ENCODE results near the gene FBXL14.

The FBXL14 gene

DNA sequence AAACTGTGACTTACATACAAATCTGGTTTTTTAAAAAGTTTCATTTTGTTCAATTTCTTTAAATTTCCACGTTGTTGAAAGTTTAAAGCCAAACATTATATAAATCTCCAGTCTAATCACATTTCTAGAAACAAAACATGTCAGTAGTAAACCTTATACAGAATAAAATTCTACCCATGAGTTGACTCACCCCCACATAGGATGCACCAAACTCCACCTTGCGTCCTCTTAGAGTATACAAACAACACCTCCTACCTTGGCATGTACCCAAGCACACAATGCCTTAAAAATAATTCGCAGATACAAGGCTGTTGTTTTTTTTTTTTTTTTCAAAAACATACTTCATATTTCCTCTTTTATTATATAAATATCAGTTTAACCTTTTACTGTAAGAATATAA is 3.3 kb downstream of the FBXL14 start:
- no CpG with 5 or more reads among the region's 3 CpGs for WGBS (ENCODE audit: extremely low coverage, insufficient coverage, insufficient read length)
- no peak overlapping the region for H3K4ac ChIP-seq (ENCODE audit: low read depth, low read length)
- no peak overlapping the region for H3K9ac ChIP-seq (ENCODE audit: low read length)

DNA sequence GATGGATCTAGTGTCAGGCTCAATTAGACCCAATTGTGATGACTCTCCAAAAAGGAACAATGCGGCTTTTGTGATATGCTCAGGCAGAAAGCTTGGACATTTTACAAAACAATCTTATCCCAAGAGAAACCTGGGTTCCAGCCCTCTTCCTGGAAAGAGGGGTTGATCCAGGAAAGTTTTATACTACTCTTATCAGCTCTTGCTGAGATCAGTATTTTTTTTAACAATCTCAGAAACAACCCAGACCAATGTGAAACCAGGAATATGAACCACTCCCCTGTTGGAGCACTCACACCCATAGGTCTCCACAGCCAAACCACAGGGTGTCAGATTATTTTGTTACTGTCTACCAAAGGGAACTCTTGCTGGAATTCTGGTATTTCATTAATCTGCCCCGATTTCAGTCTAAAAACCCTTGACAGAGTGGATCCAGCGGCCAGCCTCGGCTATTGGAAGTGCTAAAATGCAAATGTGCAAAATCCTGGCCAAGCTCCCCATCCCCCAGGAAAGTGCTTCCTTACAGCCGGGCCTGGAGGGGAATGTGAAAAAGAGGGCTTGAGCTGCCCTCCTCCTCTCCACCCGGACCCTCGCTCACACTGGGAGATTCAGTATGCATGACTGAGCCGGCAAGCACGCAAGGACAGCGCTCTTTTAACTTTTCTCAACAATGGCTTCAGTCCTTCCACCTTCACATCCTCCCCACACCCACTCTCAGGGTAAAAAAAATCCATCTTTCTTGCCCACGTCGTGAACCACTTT is 4.0 kb downstream of the FBXL14 start:
- Histone ChIP-seq H2BK120ac (ENCODE audit: insufficient read depth, low read length, poor library complexity) (no peak overlapping the region), H3K36me3 (ENCODE audit: control insufficient read depth in 1 of 2, insufficient read depth in 2 of 2, low read length in 2 of 2) (peaks cover 0 to 2% of the 10 kb centered on the region in 2 experiments), H3K14ac (ENCODE audit: low read length) (no peak overlapping the region), H3K18ac (ENCODE audit: low read length) (no peak overlapping the region), H3K4ac (ENCODE audit: low read depth, low read length) (no peak overlapping the region), H3K4me2 (ENCODE audit: low read length) (peak overlapping the region; percentile 41), H3K4me1 (ENCODE audit: control insufficient read depth in 1 of 2, insufficient read depth in 2 of 2, low read length in 2 of 2) (peaks cover 15 to 26% of the 10 kb centered on the region in 2 experiments), H3K79me2 (ENCODE audit: control insufficient read depth, insufficient read depth, low read length, poor library complexity) (peaks cover 3% of the 10 kb centered on the region), H3K9ac (ENCODE audit: low read length) (no peak overlapping the region), H4K12ac (ENCODE audit: low read depth, low read length) (no peak overlapping the region), H2BK12ac (ENCODE audit: low read length) (no peak overlapping the region), H2BK5ac (ENCODE audit: low read depth, low read length, poor library complexity) (no peak overlapping the region), H4K91ac (ENCODE audit: low read depth, low read length) (no peak overlapping the region), H3K27ac (ENCODE audit: low read depth, low read length) (no peak overlapping the region), H3K79me1 (ENCODE audit: low read length) (peaks cover 7% of the 10 kb centered on the region), H2AFZ (ENCODE audit: insufficient read depth, low read length, poor library complexity) (no peak overlapping the region), H3K27me3 (ENCODE audit: insufficient read depth, low read length) (no peaks in the 10 kb centered on the region), H3K9me3 (ENCODE audit: insufficient read depth, low read depth, low read length) (no peaks in the 10 kb centered on the region), H2AK5ac (ENCODE audit: low read length) (no peak overlapping the region), H3K4me3 (ENCODE audit: low read depth, low read length) (no peak overlapping the region), H4K8ac (ENCODE audit: low read depth, low read length) (no peak overlapping the region), H3K23ac (ENCODE audit: low read length) (no peak overlapping the region)
- no CpG with 5 or more reads among the region's 12 CpGs for WGBS (ENCODE audit: extremely low coverage, insufficient coverage, insufficient read length)
- no peak for DNase-seq

More for the DNA sequence above, 3.3 kb downstream of the FBXL14 start:
- H3K4me2 ChIP-seq (ENCODE audit: low read length): peak overlapping the region; percentile 41
- no peak overlapping the region for H2BK120ac ChIP-seq (ENCODE audit: insufficient read depth, low read length, poor library complexity)
- no peak overlapping the region for H4K12ac ChIP-seq (ENCODE audit: low read depth, low read length)
- H3K23ac ChIP-seq (ENCODE audit: low read length): no peak overlapping the region
- H2BK12ac ChIP-seq (ENCODE audit: low read length): no peak overlapping the region
- no peak overlapping the region for H4K8ac ChIP-seq (ENCODE audit: low read depth, low read length)
- no peaks in the 10 kb centered on the region for H3K9me3 ChIP-seq (ENCODE audit: insufficient read depth, low read depth, low read length)
- H3K4me1 ChIP-seq (ENCODE audit: control insufficient read depth in 1 of 2, insufficient read depth in 2 of 2, low read length in 2 of 2): peaks cover 15 to 26% of the 10 kb centered on the region in 2 experiments
- peaks cover 7% of the 10 kb centered on the region for H3K79me1 ChIP-seq (ENCODE audit: low read length)
- H3K27me3 ChIP-seq (ENCODE audit: insufficient read depth, low read length): no peaks in the 10 kb centered on the region
- no peak overlapping the region for H3K14ac ChIP-seq (ENCODE audit: low read length)
- no peak overlapping the region for H3K27ac ChIP-seq (ENCODE audit: low read depth, low read length)
- H2AK5ac ChIP-seq (ENCODE audit: low read length): no peak overlapping the region
- H4K91ac ChIP-seq (ENCODE audit: low read depth, low read length): no peak overlapping the region
- H3K4me3 ChIP-seq (ENCODE audit: low read depth, low read length): no peak overlapping the region
- peaks cover 3% of the 10 kb centered on the region for H3K79me2 ChIP-seq (ENCODE audit: control insufficient read depth, insufficient read depth, low read length, poor library complexity)
- no peak for DNase-seq
- no peak overlapping the region for H2BK5ac ChIP-seq (ENCODE audit: low read depth, low read length, poor library complexity)
- peaks cover 0 to 2% of the 10 kb centered on the region in 2 experiments for H3K36me3 ChIP-seq (ENCODE audit: control insufficient read depth in 1 of 2, insufficient read depth in 2 of 2, low read length in 2 of 2)
- H2AFZ ChIP-seq (ENCODE audit: insufficient read depth, low read length, poor library complexity): no peak overlapping the region
- no peak overlapping the region for H3K18ac ChIP-seq (ENCODE audit: low read length)

DNA sequence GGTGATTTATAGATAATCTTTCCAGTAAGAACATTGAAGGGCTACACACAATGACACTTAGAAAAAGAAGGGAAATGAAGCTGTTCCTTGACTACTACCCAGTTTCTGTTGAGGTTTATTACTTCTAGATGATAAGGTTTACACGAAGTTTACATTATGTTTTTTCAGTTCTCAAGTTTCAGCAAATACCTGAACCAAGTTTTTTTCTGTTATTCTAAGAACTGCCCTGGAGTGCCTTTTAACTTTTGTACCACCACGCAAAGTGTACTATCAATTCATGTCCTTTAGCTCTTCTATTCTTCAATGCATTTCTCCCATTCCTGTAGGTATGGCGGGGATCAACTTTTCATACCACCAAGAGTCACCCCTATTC is 5.8 kb downstream of the FBXL14 start:
- Histone ChIP-seq H3K27me3 (ENCODE audit: insufficient read depth, low read length) (no peaks in the 10 kb centered on the region), H3K14ac (ENCODE audit: low read length) (no peak overlapping the region), H3K23ac (ENCODE audit: low read length) (no peak overlapping the region), H2AFZ (ENCODE audit: insufficient read depth, low read length, poor library complexity) (no peak overlapping the region), H3K36me3 (ENCODE audit: control insufficient read depth in 1 of 2, insufficient read depth in 2 of 2, low read length in 2 of 2) (peaks cover 0 to 2% of the 10 kb centered on the region in 2 experiments), H3K4me1 (ENCODE audit: control insufficient read depth in 1 of 2, insufficient read depth in 2 of 2, low read length in 2 of 2) (peaks cover 13 to 21% of the 10 kb centered on the region in 2 experiments), H2AK5ac (ENCODE audit: low read length) (no peak overlapping the region), H3K9me3 (ENCODE audit: insufficient read depth, low read depth, low read length) (no peaks in the 10 kb centered on the region), H3K27ac (ENCODE audit: low read depth, low read length) (no peak overlapping the region), H2BK12ac (ENCODE audit: low read length) (no peak overlapping the region), H2BK120ac (ENCODE audit: insufficient read depth, low read length, poor library complexity) (no peak overlapping the region), H3K79me1 (ENCODE audit: low read length) (no peaks in the 10 kb centered on the region), H4K8ac (ENCODE audit: low read depth, low read length) (no peak overlapping the region), H3K4ac (ENCODE audit: low read depth, low read length) (no peak overlapping the region), H3K18ac (ENCODE audit: low read length) (no peak overlapping the region), H2BK5ac (ENCODE audit: low read depth, low read length, poor library complexity) (no peak overlapping the region), H3K4me2 (ENCODE audit: low read length) (no peak overlapping the region), H4K12ac (ENCODE audit: low read depth, low read length) (no peak overlapping the region), H4K91ac (ENCODE audit: low read depth, low read length) (no peak overlapping the region), H3K79me2 (ENCODE audit: control insufficient read depth, insufficient read depth, low read length, poor library complexity) (no peaks in the 10 kb centered on the region), H3K4me3 (ENCODE audit: low read depth, low read length) (no peak overlapping the region), H3K9ac (ENCODE audit: low read length) (no peak overlapping the region)
- DNase-seq: no peak
- no CpG with 5 or more reads among the region's 3 CpGs for WGBS (ENCODE audit: extremely low coverage, insufficient coverage, insufficient read length)

DNA sequence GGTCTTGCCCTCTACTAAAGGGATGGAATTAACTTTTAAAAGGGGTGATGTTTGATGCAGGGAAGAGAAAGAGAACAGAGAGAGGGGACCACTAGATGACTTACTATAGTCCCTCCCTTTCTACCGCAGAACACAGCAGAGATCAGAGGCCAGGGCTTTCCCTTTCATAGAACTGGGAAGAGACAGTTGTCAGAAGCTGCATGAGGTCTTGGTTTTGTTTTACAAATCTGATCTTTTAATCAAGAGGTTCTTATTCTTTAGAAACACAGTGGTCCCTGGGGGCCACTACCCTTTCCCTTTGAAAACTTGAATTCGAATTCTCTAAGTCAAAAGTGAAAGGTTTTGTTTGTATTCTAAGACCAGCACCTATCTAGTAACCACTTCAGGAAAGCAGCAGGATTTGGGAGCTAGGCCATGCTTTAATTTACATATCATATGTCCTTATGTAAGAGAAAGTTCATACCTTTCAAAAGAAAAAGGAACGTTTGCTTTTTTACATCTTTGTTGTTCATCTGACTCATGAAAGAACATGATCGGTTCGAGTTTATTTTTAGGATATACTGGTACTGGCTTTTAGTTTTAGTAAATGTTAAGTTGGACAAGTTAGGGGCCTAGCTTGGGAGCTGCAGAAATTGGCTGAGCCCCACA is 6.3 kb downstream of the FBXL14 start:
- peaks cover 8 to 16% of the 10 kb centered on the region in 2 experiments for H3K4me1 ChIP-seq (ENCODE audit: control insufficient read depth in 1 of 2, insufficient read depth in 2 of 2, low read length in 2 of 2)
- no peaks in the 10 kb centered on the region for H3K79me2 ChIP-seq (ENCODE audit: control insufficient read depth, insufficient read depth, low read length, poor library complexity)
- no peak overlapping the region for H2AFZ ChIP-seq (ENCODE audit: insufficient read depth, low read length, poor library complexity)
- H3K18ac ChIP-seq (ENCODE audit: low read length): no peak overlapping the region
- H3K23ac ChIP-seq (ENCODE audit: low read length): no peak overlapping the region
- no peak overlapping the region for H2BK120ac ChIP-seq (ENCODE audit: insufficient read depth, low read length, poor library complexity)
- no peaks in the 10 kb centered on the region for H3K27me3 ChIP-seq (ENCODE audit: insufficient read depth, low read length)
- H2BK12ac ChIP-seq (ENCODE audit: low read length): no peak overlapping the region
- H3K79me1 ChIP-seq (ENCODE audit: low read length): no peaks in the 10 kb centered on the region
- no CpG with 5 or more reads among the region's 5 CpGs for WGBS (ENCODE audit: extremely low coverage, insufficient coverage, insufficient read length)
- H3K4me2 ChIP-seq (ENCODE audit: low read length): no peak overlapping the region
- no peak for DNase-seq
- peaks cover 0 to 2% of the 10 kb centered on the region in 2 experiments for H3K36me3 ChIP-seq (ENCODE audit: control insufficient read depth in 1 of 2, insufficient read depth in 2 of 2, low read length in 2 of 2)
- H4K12ac ChIP-seq (ENCODE audit: low read depth, low read length): no peak overlapping the region
- no peaks in the 10 kb centered on the region for H3K9me3 ChIP-seq (ENCODE audit: insufficient read depth, low read depth, low read length)
- H3K14ac ChIP-seq (ENCODE audit: low read length): no peak overlapping the region
- H2AK5ac ChIP-seq (ENCODE audit: low read length): no peak overlapping the region
- no peak overlapping the region for H4K91ac ChIP-seq (ENCODE audit: low read depth, low read length)
- H3K4ac ChIP-seq (ENCODE audit: low read depth, low read length): no peak overlapping the region
- no peak overlapping the region for H3K27ac ChIP-seq (ENCODE audit: low read depth, low read length)
- no peak overlapping the region for H3K9ac ChIP-seq (ENCODE audit: low read length)
- no peak overlapping the region for H3K4me3 ChIP-seq (ENCODE audit: low read depth, low read length)
- H2BK5ac ChIP-seq (ENCODE audit: low read depth, low read length, poor library complexity): no peak overlapping the region
- no peak overlapping the region for H4K8ac ChIP-seq (ENCODE audit: low read depth, low read length)

All from trophoblast cell (in vitro differentiated cells and primary cell).